8988T (cell line): ENCODE measurements around the gene PSMD9.
"Not testable (repeated sequence)": the region's sequence is repeated elsewhere in the genome, so short reads cannot be mapped to it uniquely, and the experiment has no call there.

Experiments
- DNase-seq: peaks from one replicate; pipeline ENCODE4 v3.0.0; 2011

Gene PSMD9

DNA sequence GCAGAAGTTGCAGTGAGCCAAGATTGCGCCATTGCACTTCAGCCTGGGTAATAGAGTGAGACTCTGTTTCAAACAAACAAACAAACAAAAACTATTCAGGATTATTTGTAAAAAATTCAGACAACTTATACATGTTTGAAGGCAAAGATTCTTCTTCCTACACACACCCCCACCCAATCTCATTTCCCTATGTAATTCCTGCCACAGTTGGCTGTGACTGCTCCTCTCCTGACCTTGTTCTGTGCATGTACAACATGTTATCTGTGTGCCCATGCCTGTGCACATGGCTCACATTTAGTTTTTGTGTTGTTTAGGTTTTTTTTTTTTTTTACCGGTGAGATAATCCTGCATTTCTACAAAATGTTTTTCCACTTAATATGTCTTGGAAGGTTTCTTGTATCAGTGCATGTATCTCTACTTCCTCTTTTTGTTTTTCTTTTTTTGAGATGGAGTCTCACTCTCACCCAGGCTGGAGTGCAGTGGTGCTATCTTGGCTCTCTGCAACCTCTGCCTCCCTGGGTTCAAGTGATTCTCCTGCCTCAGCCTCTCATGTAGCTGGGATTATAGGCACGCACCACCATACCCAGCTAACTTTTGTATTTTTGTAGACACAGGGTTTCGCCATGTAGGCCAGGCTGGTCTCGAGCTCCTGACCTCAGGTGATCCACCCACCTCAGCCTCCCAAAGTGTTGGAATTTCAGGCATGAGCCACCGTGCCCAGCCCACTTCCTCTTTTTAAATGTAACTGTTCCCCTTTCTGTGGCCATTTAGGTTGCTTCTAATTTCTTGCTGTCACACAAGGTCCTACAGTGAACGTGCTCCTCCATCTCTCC is 38.5 kb downstream of the PSMD9 start:
- DNase-seq: no peak

DNA sequence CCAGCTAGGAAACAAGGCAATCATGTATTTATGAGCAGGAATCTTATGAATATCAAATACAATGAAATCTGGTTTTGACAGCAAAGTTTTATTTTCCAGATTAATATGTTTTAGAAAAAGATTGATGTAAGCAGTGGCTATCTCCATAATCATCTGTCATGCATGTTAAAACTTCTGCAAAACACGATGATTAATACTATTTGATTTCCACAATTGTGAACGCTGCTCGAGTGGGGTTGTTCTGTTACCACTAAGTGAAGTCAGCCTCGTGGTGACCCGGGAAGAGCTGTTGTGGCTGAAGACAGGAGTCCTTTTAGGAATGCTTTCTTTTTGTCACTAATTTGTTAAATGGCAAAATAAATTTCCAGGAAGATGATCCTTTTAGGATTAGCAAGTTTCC is 39.2 kb downstream of the PSMD9 start:
- no peak for DNase-seq

DNA sequence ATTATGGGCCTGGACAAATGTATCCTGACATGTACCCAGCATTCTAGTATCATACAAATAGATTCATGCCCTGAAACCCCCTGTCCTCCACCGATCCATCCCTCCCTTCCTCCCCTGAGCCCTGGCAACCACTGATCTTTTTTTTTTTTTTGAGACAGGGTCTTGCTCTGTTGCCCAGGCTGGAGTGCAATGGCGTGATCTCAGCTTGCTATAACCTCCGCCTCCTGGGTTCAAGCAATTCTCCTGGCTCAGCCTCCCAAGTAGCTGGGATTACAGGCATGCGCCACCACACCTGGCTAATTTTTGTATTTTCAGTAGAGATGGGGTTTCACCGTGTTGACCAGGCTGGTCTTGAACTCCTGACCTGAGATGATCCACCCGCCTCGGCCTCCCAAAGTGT is 41.0 kb downstream of the PSMD9 start:
- not testable (repeated sequence) for DNase-seq

DNA sequence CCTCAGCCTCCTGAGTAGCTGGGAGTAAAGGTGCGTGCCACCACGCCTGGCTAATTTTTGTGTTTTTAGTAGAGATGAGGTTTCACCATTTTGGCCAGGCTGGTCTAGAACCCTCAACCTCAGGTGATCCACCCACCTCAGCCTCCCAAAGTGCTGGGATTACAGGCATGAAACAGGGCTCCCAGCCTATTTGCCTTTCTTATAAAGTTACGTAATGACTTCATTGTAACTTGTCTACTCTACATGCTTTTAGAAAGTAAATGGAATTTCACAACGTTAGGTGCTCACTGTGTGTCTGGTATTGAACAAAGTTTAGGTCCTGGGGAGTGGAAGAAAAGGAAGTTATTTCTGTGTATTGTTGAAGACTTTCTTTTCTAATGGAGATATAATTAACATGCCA is 42.3 kb downstream of the PSMD9 start:
- no peak for DNase-seq

DNA sequence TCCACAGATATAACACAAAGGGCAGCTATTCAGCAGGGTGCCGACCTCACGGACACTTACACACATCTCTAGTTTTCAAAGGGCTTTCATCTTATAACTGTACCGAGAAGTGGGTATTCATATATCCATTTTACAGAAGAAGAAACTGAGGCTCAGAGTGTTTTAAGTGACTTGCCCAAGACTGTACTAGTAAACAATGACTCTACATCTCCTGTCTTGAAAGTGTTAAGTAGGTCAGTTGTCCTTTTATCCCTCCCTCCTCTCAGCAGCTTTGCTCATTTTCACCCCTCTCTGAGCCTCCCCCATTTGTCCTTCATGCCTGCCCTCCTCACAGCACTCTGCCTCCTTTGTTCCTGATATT is 43.6 kb downstream of the PSMD9 start:
- no peak for DNase-seq

DNA sequence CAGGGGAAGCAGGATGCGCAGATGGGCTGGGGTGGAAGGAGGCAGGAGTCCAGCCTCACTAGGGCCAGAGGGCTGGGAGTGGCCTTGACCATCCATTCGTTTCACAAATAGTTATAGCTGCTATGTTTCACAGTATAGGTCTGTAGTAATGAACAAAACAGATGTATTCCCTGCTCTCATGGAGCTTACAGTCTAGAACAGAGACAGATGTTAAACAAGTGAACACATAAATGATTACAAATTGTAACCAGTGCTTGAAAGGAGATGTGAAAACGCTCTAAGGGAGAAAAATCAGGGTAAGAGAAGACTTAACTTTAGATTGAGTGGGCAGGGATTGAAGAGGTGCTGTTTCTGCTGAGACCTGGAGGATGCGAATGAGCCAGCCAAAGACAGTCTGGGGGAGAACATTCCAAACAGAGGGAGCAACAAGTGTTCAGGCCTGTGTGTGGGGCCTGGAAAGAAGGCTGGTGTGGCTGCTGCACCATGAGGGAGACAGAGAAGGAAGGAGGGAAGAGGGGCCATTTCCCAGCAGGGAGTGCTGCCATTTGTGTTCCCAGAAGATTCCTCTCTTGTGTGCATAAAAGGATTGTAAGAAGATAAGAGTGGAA is 44.4 kb downstream of the PSMD9 start:
- no peak for DNase-seq

DNA sequence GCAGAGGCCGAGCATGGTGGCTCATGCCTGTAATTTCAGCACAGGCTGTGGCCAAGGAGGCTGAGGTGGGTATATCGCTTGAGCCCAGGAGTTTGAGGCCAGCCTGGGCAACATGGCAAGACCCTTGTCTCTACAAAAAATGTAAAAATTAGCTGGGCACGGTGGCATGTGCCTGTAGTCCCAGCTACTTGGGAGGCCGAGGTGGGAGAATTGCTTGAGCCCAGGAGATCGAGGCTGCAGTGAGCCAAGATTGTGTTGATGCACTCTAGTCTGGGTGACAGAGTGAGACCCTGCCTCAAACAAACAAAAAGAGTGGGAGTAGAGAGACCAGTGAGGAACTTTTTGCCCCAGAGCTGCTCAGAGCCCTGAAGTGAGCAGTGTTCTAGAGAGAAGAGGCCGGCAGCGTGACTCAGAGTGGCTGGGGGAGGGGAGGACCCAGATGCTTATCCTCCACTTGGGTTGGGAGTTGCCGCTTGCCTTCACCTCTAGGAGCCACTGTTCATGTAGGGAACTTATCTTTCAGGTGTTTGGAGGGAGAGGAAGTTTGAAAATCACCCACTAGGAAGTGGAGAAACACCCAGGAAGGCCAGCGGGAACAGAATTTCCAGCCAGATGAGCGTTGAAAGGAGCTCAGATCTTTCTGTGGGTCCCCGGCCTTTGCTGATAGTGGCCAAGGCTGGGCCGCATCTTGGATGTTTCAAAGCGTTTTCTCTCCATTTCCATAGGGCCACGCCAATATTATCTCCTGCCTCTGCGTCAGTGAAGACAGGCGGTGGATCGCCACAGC is 45.1 kb downstream of the PSMD9 start:
- no peak for DNase-seq

DNA sequence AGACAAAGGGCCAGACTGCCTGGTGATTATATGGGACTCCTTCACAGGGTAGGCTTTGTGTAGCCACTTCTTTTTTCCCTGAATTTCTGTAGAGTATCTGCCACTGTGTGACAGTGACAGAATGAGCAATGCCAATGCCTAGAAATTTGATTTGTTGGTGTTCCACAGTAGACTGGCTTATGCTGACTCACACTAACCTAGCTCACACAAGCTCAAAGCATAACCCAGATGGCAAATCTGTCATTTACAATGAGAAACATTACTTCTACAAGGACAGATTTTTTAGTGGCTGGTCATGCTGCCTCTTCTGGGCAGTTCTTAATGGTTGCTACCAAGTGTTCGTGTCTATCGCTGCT is 45.7 kb downstream of the PSMD9 start:
- no peak for DNase-seq

DNA sequence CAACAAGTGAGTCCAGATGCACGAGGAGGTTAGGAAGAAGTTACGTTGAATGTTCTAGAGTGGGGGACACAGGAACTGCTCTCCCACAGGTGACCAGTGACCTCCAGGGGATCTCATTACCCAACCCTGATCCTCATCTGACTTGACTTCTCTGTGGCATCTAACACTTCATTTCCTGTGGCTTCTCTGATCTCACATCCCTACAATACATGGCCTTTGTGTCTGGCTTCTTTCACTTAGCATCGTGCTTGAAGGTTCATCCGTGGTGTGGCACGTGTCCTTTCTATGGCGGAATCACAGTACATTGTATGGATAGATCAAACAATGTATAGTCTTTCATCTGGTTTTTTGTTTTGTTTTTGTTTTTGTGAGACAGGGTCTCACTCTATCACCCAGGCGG is 49.1 kb downstream of the PSMD9 start:
- no peak for DNase-seq

DNA sequence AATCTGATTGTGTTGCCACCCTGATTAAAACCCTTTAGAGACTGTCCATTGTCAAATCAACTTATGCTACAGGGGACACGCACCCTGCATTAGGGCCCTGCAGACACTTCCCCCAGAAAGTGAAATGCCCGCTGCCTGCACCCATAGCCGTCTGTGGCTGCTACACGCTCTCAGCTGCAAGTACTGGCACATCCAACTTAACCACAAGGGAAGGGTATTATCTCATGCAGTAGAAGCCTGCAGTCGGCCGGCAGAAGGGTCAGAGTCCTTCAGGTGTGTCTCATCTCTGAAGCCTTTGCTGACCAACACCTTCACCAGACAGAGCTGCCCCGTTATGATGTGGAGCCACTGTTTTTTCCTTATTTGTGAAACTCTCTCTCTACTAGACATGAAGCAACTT is 50.6 kb downstream of the PSMD9 start:
- DNase-seq: no peak

DNA sequence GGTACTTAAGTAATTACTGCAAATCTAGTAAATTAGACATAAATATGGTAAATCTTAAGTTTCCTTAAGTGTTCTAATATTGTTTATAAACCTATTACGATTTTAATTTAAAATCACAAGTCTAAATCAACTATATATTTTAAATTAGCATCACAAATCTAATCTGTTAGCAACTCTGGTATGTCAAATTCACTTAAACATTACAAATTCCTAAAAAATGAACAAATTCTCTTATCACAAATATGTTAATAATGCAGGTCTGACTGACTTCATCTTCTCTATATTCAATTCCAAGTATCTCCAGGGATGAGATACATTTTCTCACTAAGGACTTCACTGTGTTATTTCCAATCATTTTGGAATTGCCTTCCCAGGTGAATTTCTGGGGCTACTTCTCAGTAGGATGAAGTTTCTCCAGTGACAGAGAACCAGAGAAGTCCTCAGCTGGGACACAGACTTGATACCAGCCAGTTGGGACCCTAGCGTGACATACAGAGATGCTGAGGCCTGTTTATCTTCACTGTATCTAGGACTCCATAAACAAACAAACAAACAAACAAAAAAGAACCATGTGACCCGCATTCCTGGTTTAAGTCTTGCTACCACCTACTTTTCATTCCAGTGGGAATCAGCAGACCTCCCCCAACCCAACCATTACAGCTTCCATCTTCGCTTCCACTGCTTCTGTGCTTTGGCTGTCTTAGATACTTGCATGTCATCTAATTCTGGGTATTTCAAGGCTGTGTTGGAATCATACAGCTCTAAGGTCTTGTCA is 51.6 kb downstream of the PSMD9 start:
- DNase-seq: no peak

DNA sequence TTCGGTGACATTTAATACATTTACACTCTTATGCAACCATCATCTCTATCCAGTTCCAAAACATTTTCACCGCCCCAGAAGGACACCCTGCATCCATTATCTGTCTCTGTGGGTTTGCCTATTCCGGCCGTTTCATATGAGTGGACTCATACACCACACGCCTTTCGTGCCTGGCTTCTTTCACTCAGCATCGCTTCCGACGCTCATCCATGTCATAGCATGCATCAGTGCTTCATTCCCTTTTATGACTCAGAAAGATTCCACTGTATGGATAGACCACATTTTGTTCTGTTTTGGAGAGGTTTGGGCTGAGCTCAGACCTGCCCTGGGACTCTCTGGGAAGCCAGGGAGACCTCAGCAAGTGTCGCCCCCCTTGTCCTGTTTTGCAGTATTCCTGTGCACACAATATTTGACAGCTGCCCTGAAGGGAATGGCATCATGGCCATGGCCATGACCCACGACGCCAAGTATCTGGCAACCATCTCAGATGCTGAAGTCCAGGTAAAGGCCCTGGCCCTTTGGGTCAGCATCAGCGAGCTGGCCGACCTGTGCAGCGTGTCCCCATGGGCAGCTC is 53.6 kb downstream of the PSMD9 start:
- DNase-seq: no peak

DNA sequence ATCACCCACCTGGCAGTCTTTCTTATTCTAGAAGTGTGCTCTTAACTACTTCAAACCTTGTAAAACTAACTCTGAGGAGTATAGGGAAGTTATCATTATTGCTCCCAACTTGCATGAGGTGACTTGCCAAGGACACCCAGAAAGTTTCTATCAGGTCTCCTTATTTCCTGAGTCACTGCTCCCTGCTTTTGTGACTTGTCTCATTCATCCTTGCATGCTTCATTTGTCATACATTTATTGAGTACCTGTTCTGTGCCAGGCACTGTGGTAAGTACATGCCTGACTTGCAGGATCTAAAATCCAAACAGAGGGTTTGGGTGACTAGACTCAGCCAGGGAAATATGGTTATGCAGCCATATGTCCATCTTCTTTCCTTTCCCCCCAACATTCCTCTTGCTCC is 55.3 kb downstream of the PSMD9 start:
- no peak for DNase-seq

DNA sequence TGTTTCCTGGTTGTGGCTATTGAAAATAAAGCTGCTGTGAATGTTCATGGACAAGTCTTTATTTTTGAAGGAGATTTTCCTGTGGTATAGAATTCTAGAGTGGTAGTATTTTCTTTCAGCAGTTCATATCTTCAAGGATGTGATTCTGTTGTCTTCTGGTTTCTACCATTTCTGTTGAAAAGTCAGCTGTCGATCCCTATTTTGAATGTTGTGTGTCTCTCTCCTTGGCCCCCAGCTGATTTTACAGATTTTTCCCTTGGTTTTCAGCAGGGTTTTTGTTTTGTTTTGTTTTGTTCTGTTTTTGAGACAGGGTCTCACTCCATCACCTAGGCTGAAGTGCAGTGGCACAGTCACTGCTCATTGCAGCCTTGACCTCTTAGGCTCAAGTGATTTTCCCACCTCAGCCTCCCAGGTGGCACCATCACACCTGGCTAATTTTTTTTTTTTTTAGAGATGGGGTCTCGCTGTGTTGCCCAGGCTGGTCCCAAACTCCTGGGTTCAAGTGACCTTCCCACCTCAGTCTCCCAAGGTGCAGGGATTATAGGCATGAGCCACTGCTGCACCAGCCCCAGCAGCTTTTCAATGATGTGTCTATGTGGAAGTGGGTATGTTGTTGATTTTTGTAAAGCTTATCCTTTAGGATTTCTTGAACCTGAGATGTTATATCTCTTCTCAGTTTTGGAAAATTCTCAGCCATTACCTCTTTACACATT is 57.9 kb downstream of the PSMD9 start:
- DNase-seq: no peak

DNA sequence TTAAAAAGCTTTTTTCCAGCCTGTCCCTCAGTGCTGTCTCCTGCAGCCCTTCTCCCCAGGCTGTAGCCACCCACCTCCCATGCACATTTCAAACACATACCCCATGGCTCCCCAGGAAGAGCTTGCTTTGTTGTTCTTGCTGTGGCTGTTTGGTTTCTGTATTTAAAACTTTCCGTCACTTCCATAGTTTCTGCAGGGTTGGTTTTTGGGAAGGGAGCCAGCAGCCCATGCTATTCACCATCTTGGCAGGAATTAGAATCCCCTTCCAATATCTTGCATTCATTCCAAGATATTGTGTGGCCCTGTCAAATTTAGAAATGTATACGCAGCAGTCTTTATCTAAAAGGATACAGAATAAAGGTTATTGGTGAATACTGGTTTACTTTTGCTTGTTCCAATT is 59.4 kb downstream of the PSMD9 start:
- no peak for DNase-seq

DNA sequence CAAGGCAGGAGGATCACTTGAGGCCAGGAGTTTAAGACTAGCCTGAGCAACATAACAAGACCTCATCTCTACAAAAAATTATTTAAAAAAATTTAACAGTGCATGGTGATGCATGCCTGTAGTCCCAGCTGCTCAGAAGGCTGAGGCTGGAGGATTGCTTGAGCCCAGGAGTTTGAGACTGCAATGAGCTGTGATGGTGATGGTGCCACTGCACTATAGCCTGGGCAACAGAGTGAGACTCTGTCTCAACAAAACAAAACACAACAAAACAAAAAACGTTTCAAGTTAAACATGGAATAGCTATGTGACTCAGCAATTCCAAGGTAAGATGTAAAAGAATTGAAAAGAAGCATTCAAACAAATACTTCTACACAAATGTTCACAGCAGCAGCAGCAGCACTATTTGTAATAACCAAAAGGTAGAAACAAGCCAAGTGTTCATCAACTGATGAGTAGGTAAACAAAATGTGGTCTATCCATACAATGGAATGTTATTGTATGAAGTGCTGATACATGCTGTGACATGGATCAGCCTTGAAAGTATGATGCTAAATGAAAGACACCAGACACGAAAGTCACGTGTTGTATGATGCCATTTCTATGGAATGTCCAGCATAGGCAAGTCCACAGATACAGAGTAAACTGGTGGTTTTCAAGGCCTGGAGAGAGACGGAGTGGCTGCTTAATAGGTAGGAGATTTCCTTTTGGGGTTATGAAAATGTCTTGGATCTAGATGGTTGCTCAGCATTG is 61.2 kb downstream of the PSMD9 start:
- DNase-seq: no peak

DNA sequence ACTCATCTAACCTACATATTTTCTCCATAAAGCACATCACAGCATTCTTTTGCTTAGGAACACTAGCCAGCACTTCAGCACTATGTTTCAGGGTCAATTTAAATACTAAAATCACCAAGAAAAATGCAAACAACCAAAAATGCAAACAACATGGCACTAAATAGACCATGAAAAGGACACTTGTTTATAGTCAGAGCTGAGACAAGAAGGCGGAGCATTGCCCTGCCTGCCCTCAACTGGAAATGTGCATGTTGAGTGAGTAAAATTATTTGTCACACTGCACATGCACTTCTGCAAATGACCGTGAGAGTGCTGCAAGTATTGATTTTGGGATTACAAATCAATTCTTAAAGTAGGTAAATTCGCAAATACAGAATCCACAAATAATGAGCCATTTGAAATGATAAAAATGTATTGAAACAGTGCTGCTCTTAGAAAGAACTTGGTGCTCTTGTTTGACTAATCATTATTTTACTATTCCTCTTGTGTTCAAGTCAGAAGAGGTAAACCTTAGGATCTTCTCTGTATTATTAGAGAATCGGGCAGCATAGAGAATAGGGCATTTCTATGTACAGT is 64.6 kb downstream of the PSMD9 start:
- no peak for DNase-seq

DNA sequence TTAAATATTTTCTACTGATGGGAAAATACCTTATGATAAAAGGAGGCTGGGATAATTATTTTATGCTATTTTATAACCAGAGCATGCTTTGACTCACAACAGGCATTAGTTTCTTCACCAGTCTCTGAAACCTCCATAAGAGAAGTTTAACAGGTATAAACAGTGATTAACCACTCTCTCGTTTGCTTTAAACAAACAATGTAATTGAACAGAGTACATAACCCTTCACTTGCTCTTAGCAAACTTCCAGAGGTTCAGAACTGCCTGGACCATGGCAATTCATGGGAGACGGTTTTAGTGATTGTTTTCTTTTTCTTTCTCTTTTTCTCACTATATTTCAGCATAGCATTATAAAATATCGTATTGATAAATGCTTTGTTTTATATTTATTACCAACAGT is 65.1 kb downstream of the PSMD9 start:
- no peak for DNase-seq

DNA sequence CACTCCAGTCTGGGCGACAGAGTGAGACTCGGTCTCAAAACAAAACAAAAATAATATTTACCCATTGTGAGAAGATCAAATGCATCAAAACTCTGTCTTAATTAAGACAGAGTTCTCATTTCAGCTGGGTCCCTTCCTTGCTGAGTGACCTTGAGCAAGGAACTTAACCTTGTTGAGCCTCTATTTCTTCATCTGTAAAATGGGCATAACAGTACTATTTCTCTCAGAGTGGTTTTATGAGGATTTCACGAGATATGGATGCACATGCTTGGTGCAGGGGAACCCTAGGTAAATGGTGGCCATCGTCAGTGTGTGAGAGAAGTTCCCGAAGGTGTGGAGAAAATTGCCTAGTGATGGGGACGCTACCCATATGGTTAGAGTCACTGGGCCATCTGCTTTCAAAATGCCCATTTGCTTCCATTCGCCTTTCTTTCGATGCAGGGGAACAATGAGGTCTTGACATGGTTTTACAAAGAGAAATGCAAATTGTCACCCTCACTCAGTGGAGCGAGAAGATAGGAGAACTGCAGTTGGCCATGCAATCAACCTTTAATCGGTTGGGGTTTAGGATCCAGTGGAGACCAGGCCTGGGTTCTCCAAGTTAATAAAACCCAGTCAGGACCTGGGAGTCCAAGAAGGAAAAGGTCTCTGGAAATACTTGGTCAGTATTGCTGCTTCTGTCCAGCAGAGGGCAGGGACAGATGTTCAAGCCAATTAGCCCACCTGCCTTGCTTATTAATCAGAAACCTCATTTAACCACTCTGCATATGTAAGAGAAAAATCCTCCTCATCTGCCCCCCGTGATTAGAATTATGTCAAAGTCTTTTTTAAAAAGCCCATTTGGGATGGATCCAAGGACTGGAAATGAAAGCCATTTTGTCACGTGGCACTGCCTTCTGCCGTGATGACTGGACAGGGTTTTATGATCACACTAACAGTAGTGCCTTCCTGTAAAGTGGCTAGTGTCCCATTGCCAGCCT is 67.0 kb downstream of the PSMD9 start:
- DNase-seq: no peak
